Measurements from ENCODE around the gene CTR9.

The CTR9 gene

DNA sequence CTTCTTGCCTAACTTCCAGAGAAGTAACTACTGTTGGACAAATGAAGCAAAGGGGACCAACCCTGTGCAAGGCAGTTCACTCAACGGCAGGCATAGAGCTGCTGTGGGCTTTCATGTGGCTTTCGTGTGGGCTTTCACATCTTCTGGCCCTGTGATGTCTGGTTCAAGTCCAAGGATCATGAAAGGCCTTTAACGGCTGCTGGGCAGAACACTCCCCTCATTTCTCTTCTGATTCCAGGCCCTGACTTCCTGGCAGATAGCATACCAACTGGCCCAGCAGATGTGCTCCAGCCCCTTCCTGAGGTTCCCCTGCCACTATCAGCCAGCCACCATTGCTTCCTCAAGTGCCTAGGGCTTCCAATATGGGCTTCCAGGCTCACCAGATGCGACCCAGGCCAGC lies 28.7 kb upstream of the CTR9 start:
- TF ChIP-seq, protein P1, sequence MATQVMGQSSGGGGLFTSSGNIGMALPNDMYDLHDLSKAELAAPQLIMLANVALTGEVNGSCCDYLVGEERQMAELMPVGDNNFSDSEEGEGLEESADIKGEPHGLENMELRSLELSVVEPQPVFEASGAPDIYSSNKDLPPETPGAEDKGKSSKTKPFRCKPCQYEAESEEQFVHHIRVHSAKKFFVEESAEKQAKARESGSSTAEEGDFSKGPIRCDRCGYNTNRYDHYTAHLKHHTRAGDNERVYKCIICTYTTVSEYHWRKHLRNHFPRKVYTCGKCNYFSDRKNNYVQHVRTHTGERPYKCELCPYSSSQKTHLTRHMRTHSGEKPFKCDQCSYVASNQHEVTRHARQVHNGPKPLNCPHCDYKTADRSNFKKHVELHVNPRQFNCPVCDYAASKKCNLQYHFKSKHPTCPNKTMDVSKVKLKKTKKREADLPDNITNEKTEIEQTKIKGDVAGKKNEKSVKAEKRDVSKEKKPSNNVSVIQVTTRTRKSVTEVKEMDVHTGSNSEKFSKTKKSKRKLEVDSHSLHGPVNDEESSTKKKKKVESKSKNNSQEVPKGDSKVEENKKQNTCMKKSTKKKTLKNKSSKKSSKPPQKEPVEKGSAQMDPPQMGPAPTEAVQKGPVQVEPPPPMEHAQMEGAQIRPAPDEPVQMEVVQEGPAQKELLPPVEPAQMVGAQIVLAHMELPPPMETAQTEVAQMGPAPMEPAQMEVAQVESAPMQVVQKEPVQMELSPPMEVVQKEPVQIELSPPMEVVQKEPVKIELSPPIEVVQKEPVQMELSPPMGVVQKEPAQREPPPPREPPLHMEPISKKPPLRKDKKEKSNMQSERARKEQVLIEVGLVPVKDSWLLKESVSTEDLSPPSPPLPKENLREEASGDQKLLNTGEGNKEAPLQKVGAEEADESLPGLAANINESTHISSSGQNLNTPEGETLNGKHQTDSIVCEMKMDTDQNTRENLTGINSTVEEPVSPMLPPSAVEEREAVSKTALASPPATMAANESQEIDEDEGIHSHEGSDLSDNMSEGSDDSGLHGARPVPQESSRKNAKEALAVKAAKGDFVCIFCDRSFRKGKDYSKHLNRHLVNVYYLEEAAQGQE (IDR thresholded peaks at IDR 0.05; ENCODE audit: insufficient read depth in 1 of 2, low read depth in 2 of 2, low read length in 2 of 2) = no peak
- TF ChIP-seq TAF1 (IDR thresholded peaks at IDR 0.05; ENCODE audit: borderline replicate concordance, insufficient read depth, low read length) (no peak), POLR2AphosphoS5 (IDR thresholded peaks at IDR 0.05; ENCODE audit: low read depth, low read length) (no peak), SIN3A (IDR thresholded peaks at IDR 0.05; ENCODE audit: borderline replicate concordance, insufficient read depth, low read length) (no peak), FOXP2 (optimal IDR thresholded peaks at IDR 0.05; ENCODE audit: borderline replicate concordance, extremely low read depth, extremely low read length, insufficient read depth) (no peak)

DNA sequence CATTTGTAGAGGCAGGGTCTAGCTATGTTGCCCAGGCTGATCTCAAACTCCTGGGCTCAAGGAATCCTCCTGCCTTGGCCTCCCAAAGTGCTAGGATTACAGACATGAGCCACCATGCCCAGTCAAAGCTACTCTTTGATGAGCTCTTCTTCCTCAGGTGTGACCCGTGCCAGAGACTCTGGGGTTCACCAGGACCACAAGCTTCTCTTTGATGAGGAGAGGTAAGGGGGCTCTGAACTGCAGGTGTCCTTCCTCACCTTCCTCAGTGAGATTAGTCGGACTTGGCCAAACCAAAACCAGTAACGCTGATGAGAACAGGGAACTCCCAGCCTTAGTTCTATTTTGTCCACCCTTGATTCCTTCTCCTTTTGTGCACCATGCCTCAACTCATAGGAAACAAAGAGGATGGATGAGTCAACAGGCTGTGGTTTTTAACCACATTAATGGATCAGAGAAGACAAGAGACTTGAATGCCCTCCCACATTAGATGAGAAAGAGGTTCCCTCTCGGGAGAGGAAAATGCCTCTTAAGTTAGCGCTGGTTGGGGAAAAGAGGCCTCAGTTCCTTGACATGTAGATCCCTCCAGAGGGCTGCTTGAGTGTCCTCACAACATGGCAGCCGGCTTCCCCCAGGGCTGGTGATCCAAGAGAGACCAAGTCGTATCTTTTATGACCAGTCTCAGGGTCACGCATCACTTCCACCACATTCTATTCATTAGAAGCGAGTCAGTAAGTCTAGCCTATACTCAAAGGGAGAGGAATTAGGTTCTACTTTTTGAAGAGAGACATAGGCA lies 25.7 kb upstream of the CTR9 start:
- TF ChIP-seq FOXP2 (optimal IDR thresholded peaks at IDR 0.05; ENCODE audit: borderline replicate concordance, extremely low read depth, extremely low read length, insufficient read depth) = no peak

DNA sequence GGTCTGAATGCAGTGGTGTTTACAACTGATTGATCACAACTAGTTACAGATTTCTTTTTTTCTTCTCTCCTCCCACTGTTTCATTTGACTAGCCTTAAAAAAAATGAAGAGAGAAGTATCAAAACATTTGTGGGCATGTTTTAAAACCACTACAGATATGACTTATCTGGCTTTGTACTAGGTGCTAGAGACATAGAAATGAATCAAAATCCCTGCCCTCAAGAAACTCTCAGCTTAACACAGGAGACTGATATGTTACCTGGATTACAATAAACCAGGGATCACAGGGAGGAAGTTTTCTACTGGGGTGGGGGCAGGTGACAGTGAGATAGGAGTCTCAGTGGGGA lies 25.2 kb upstream of the CTR9 start:
- TF ChIP-seq SIN3A (IDR thresholded peaks at IDR 0.05; ENCODE audit: borderline replicate concordance, insufficient read depth, low read length) = no peak
- no peak for TF ChIP-seq TAF1 (IDR thresholded peaks at IDR 0.05; ENCODE audit: borderline replicate concordance, insufficient read depth, low read length)
- no peak for TF ChIP-seq FOXP2 (optimal IDR thresholded peaks at IDR 0.05; ENCODE audit: borderline replicate concordance, extremely low read depth, extremely low read length, insufficient read depth)
- TF ChIP-seq POLR2AphosphoS5 (IDR thresholded peaks at IDR 0.05; ENCODE audit: low read depth, low read length) = no peak
- TF ChIP-seq, protein P1 (IDR thresholded peaks at IDR 0.05; ENCODE audit: insufficient read depth in 1 of 2, low read depth in 2 of 2, low read length in 2 of 2) = no peak

DNA sequence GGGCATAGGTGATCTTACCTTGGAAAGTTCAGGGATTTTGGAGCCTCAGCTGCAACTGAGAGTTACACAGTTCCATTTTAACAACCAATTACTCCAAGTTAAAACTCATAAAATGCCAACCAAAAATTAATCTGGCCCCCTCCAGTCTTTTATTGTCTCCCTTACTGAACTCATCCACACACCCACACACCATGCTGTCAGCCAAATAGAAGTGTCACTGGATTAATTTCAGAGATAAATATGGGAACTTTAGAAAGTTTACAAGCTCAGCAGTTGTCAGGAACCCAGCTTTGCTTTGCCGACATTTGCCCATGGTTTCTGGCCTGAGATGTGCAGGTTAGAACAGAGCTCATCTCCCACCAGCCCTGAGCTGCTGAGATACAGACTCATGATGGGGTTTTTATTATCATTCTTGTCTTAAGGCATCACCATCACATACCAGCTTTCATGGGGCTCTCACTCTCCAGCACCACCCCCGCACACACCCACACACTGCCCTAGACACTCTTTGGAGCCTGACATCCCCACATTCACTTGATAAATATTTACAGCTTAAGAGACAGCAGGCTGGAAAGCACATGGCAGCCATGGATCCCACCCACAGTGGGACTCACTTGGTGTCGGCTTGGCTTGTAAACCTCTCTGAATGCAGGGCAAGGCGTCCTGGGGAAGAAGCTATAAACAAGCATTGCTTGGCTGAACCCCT lies 23.7 kb upstream of the CTR9 start:
- TF ChIP-seq, protein P1 (IDR thresholded peaks at IDR 0.05; ENCODE audit: insufficient read depth in 1 of 2, low read depth in 2 of 2, low read length in 2 of 2) = no peak

DNA sequence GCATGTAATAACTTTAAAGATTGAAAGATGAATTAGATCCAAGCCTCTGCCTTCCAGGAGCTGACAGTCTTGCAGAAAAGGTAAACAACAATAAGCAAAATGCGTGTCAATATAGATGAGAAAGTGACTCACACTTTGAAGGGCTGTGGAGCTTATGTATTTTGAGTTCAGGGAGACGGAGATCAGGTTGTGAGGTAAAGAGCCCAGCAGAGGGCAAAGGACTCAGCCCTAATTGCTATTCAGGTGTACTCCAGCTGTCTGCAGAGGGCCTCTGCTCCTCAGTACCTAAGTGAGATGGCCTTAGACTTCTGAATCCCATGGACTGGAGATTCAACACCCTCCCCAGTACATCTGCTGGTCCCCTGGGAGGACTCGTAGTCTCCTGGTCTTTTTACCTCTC lies 22.9 kb upstream of the CTR9 start:
- no peak for TF ChIP-seq FOXP2 (optimal IDR thresholded peaks at IDR 0.05; ENCODE audit: borderline replicate concordance, extremely low read depth, extremely low read length, insufficient read depth)
- no peak for TF ChIP-seq POLR2AphosphoS5 (IDR thresholded peaks at IDR 0.05; ENCODE audit: low read depth, low read length)
- TF ChIP-seq SIN3A (IDR thresholded peaks at IDR 0.05; ENCODE audit: borderline replicate concordance, insufficient read depth, low read length) = no peak
- TF ChIP-seq, protein P1 (IDR thresholded peaks at IDR 0.05; ENCODE audit: insufficient read depth in 1 of 2, low read depth in 2 of 2, low read length in 2 of 2) = no peak
- no peak for TF ChIP-seq TAF1 (IDR thresholded peaks at IDR 0.05; ENCODE audit: borderline replicate concordance, insufficient read depth, low read length)
